LNCAP (cell line): ENCODE results near the gene DEFB129.

Experiments used
- TF ChIP-seq, protein P1 (sequence below): fragments of 450-650 bp; IDR thresholded peaks from 2 replicates; pipeline ENCODE4 v1.5.1; 2017; ENCODE audit warnings: mild to moderate bottlenecking

The DEFB129 gene

DNA sequence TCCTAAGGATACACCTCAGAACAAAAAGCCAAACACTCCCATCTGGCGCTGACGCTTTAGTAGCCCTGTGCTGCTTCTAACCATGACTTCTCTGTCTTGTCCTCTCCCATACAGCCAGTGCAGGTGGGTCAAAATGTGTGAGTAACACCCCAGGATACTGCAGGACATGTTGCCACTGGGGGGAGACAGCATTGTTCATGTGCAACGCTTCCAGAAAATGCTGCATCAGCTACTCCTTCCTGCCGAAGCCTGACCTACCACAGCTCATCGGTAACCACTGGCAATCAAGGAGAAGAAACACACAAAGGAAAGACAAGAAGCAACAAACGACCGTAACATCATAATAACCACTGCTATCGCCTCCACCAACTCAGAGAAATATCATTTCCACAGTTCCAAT, 31.9 kb downstream of the DEFB129 start:
- TF ChIP-seq, protein P1, sequence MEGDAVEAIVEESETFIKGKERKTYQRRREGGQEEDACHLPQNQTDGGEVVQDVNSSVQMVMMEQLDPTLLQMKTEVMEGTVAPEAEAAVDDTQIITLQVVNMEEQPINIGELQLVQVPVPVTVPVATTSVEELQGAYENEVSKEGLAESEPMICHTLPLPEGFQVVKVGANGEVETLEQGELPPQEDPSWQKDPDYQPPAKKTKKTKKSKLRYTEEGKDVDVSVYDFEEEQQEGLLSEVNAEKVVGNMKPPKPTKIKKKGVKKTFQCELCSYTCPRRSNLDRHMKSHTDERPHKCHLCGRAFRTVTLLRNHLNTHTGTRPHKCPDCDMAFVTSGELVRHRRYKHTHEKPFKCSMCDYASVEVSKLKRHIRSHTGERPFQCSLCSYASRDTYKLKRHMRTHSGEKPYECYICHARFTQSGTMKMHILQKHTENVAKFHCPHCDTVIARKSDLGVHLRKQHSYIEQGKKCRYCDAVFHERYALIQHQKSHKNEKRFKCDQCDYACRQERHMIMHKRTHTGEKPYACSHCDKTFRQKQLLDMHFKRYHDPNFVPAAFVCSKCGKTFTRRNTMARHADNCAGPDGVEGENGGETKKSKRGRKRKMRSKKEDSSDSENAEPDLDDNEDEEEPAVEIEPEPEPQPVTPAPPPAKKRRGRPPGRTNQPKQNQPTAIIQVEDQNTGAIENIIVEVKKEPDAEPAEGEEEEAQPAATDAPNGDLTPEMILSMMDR, result no peak

DNA sequence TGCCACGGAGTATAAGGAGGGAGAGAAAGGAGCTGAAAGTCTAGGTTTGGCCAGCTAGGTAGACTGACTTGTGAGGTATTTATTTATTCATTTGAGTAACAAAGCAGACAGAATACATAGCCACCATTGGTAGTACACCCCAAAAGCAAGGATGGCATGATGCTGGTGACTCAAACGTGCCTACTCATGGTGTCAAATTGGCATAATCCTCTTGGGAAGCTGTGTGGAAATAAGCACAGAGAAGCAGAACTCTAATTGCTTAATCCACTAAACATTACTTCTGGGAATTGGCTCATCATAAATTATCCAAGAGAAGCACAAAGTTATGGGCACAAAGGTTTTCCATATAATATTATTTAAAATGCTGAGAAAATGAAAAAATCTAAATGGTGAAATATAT, 32.9 kb downstream of the DEFB129 start:
- TF ChIP-seq, protein P1, result no peak

DNA sequence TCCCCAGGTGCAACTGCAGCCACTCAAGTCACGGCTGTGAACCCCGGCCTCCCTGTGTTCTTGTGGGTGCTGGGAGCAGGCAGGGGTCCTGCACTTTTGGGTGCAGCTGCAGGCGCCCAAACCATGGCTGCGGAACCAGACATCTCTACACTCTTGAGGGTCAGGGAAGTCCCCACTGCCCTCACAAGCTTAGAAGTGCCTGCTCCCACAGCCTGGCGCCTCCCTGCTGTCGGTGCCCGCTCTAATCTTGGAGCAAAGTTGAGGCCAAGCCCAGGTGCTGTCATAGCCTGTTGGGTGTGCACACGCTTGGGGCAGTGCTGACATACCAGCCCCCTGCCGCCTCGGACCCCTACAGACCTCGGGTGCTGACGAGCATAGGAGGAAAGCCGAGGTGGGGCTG, 36.6 kb downstream of the DEFB129 start:
- TF ChIP-seq, protein P1, result no peak

DNA sequence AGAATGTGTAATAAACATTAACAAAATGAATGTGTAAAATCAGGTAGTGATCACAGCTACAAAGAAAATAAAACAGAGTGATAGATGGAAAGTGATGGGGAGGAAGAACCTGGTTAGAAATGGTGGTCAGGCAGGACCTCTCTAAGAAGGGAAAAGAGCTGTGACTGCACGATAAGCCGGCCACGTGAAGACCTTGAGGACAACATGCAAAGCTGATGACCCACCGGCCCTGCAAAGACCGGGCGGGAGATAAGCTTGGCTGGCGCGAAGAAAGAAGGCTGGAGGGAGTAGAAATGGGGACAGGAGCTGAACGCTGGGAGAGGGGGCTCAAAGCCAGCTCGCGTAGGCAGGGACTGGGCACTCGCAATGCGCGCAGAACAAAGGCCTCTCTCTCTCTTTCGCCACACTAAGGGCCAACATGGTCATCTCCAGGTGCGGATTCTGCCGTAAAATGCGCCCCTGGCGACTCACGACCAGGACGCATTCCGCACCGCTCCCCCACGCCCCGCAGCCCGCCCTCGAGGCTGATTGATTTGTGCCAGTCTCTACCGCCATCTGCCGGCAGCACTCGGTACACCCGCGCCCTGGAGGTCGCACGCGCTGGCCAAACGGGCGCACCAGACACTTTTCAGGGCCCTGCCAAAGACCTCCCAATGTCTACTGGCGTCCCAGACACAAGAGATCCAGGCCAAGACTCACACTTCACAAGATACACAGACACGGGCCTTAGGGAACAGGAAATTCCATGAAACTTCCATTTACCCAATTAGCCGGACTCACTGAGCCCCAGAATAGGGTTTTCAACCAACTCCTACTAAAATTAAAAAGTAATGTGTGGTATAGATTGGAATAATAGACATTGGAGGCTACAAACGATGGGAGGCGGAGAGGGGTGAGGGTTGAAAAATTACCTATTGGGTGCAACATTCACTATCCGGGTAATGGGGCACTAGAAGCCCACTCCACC, 39.8 kb downstream of the DEFB129 start:
- TF ChIP-seq, protein P1, result peak; percentile 94

DNA sequence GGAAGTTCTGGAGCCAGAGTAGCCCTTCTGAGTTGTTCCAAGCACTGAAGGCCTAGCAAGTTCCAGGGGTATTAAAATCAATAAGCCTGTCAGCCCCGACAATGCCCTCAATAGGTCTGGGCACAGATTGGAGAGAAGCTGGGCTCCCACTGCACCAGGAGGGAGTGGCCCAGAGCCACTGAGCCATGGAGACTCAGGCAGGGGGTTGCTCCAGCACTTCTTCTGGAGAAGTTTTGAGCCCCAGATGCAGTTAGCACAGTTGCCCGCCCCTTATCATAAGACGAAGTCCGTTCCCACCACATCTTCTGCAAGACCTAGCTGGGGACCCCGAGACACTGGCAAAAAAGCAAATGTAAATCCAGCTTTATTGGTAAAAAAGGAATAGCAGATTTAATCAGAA, 43.5 kb downstream of the DEFB129 start:
- TF ChIP-seq, protein P1, result no peak

DNA sequence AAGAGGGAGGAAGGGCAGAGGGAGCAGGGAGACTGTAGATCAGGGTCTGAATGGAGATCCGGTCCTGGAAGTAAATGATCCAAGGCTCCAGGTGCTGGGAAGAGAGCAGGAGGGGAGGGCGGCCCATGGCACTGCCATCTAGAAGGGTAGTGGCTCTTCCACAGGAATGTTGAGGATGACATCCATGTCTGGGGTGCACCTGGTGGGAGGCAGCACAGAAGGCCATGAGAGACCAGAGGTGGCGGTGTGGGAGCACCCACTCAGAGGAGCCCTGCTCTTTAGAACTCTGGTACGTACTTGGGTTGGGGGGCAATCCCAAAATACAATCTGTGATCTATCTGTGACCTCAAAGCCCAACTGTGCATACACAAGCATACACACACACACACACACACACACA, 44.0 kb downstream of the DEFB129 start:
- TF ChIP-seq, protein P1, result no peak

DNA sequence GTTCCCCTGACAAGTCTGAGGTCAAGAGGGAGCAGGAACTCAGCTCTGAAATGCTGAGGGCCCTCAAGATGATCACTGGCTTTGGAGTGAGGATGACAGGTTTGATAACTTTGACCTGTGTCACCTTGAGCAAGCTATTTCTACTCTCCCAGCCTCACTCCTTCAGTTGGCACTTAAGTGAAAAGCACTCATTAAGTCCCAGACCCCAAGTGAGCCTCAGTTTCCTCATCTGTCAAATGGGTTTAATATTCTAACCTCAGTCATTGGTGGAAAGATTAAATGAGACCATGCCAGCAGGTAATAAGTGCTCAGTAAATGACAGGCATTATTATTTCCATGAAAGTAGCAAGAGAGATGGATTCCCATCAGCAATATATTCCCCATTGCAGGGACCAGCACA, 44.5 kb downstream of the DEFB129 start:
- TF ChIP-seq, protein P1, result no peak
